Prostate gland (tissue), 2 donors: ENCODE results near the gene FCHSD2. TPM values are rescaled to one million over a fixed set of nuclear protein-coding genes. Genes with fewer than 3 reads are reported as not detected.

Experiments used
- DNase-seq: peaks from one replicate; pipeline ENCODE4 v3.0.0-alpha.2; 2019; ENCODE audit warnings: low spot score
- H3K27ac ChIP-seq, 2 donors: fragments of 200-600 bp; sonication (generic); 2 replicates each; pipeline ENCODE4 v1.5.1; 2017 to 2019
- H3K27me3 ChIP-seq: fragments of 200-600 bp; sonication (generic); replicated peaks from 2 replicates; pipeline ENCODE4 v1.5.1; 2019; ENCODE audit not compliant: insufficient read depth
- H3K36me3 ChIP-seq, 2 donors: fragments of 200-600 bp; sonication (generic); 1 replicate in 1 of 2; 2 replicates in 1 of 2; pipeline versions ENCODE4 v1.5.1 to v1.8.1; 2017 to 2019
- H3K4me1 ChIP-seq: fragments of 200-600 bp; sonication (generic); replicated peaks from 2 replicates; pipeline ENCODE4 v1.5.1; 2019
- H3K4me3 ChIP-seq, 2 donors: fragments of 200-600 bp; sonication (generic); 2 replicates each; pipeline ENCODE4 v1.5.1; 2017 to 2019
- H3K9me3 ChIP-seq: fragments of 200-600 bp; sonication (generic); 2 replicates; pipeline ENCODE4 v1.5.1; 2017
- CTCF ChIP-seq, 4 experiments: fragments of 200-600 bp in 2 of 4; fragments of 450-650 bp in 2 of 4; sonication (generic) in 2 of 4; IDR thresholded peaks; 1 replicate in 3 of 4; 2 replicates in 1 of 4; pipeline ENCODE4 v1.5.1; 2016 to 2019; ENCODE audit warnings: antibody characterized with exemption in 4 of 4, mild to moderate bottlenecking in 2 of 4, moderate library complexity in 2 of 4
- POLR2A ChIP-seq: fragments of 450-650 bp; IDR thresholded peaks from one replicate; pipeline ENCODE4 v1.6.1; 2016; ENCODE audit warnings: antibody characterized with exemption, mild to moderate bottlenecking
- POLR2AphosphoS5 ChIP-seq: sonication (generic); formaldehyde crosslinking; IDR thresholded peaks from one replicate; pipeline ENCODE4 v1.6.1; 2017; ENCODE audit warnings: antibody characterized with exemption
- WGBS: methylation state at CpG from one replicate; pipeline ENCODE4 v1.1.5; 2018; 5-methylcytosine and 5-hydroxymethylcytosine counted together
- intact Hi-C: fragments of 100-400 bp; cut with DNase I; formaldehyde crosslinking; loops from one replicate; pipeline ENCODE4 v1.14.2; 2022
- small RNA-seq, 2 donors: library from RNA; depleted of rRNA; stranded (forward); fragments of <200 nt; gene quantifications; one replicate each; pipeline ENCODE3, GENCODE V24; 2016
- total RNA-seq, 2 donors: library from RNA; depleted of rRNA; stranded (reverse); fragments of >200 nt; gene quantifications; one replicate each; pipeline ENCODE4 v1.1.0, GENCODE V29; 2016

FCHSD2 gene
- total RNA-seq, 2 donors from 2014 or later, result 9.9 to 45.3 TPM

DNA sequence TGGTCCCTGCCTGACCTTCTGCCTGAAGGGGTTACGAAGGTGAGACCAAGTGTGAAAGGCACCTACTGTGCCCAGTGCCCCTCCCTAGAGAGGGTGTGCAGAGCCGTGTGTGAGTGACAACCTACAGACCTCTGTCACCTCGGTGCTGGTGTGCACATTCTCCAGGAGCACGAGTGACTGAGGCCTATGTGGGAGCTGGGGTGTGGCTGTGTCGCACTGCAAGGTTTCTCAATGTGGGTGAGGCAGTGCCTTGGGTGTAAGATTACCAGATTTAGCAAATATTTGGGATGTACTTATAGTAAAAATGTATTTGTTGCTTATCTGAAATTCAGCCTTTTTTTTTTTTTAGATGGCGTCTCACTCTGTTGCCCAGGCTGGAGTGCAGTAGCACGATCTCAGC, 353.9 kb downstream of the FCHSD2 start:
- Histone ChIP-seq H3K4me1 (peaks cover 7% of the 10 kb centered on the region), H3K36me3 (no peaks in the 10 kb centered on the region), H3K9me3 (no peaks in the 10 kb centered on the region), H3K4me3 (no peak overlapping the region), H3K27ac (no peak overlapping the region), H3K27me3 (no peaks in the 10 kb centered on the region)
- no peak for TF ChIP-seq POLR2A
- 84% methylated on average over 7 of the region's 7 CpGs for WGBS
- intact Hi-C loops, result no loop called here
- no peak for DNase-seq

- Histone ChIP-seq H3K4me3 (no peak overlapping the region), H3K27me3 (no peaks in the 10 kb centered on the region), H3K27ac (peak overlapping the region in 1 of 2 donors; percentile 18), H3K36me3 (no peaks in the 10 kb centered on the region), H3K9me3 (no peaks in the 10 kb centered on the region), H3K4me1 (peaks cover 7% of the 10 kb centered on the region)
- no peak for DNase-seq
- no peak for TF ChIP-seq POLR2A
- TF ChIP-seq POLR2AphosphoS5, result no peak
- no peak for TF ChIP-seq CTCF (IDR thresholded peaks at IDR 0.05)
- 79% methylated on average over 16 of the region's 16 CpGs for WGBS
- intact Hi-C loops, result no loop called here
Observed at GRCh38 chr11:72787216-72788104, 354.7 kb downstream of the FCHSD2 start.

Small RNAs within 50 kb of the gene (small RNA-seq; reads per million reads assigned to genes)
- gene RNU6-672P, result 0 reads per million in 2 donors

Other genes starting within 250 kb of the FCHSD2 start
- gene P2RY2, start 76.0 kb upstream of the FCHSD2 start, total RNA-seq, result 1 to 10 TPM; 2.7 to 3.5 TPM
- gene P2RY6, start 130.0 kb upstream of the FCHSD2 start, total RNA-seq, result 1 to 10 TPM in 1 of 2 donors, under 1 TPM in 1; 0.64 to 3.5 TPM
- gene ARHGEF17, start 166.0 kb upstream of the FCHSD2 start, total RNA-seq, result 10 to 100 TPM; 34.0 to 66.9 TPM
- 10 to 100 TPM in 1 of 2 donors, under 1 TPM in 1; 0.96 to 10.3 TPM for gene RELT, start 234.1 kb upstream of the FCHSD2 start, total RNA-seq